GM12875 (cell line): Measurements from ENCODE around the gene HIGD1C.

Experiments used
- H3K4me3 ChIP-seq: one replicate; pipeline ENCODE4 v1.5.1; 2011; ENCODE audit warnings: low read depth, low read length, control low read depth
- TF ChIP-seq, protein P1 (sequence below): IDR thresholded peaks from 2 replicates; pipeline ENCODE4 v1.5.1; 2011; ENCODE audit warnings: low read depth, mild to moderate bottlenecking, control low read depth, inconsistent platforms, low read length, moderate library complexity, borderline replicate concordance; ENCODE audit not compliant: insufficient read depth

HIGD1C gene

DNA sequence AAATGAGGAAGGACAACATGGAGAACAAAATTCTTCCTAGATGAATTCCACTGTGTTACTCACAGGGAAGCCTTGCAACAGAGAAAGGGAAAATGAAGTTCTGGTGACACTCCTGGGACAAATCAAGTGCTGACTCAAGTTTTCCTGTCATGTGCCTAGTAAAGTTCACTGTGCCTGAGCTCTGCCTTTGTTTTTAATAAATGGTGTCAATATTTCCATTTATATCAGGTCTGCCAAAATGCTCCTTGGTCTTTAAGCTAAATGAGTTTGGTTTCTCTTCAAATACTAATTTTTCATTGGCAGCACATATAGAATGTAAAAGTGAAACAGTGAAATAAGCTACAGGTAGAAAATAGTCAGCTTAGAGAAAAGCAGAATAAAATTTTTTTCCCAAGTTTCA is 33.0 kb downstream of the HIGD1C start:
- TF ChIP-seq, protein P1, sequence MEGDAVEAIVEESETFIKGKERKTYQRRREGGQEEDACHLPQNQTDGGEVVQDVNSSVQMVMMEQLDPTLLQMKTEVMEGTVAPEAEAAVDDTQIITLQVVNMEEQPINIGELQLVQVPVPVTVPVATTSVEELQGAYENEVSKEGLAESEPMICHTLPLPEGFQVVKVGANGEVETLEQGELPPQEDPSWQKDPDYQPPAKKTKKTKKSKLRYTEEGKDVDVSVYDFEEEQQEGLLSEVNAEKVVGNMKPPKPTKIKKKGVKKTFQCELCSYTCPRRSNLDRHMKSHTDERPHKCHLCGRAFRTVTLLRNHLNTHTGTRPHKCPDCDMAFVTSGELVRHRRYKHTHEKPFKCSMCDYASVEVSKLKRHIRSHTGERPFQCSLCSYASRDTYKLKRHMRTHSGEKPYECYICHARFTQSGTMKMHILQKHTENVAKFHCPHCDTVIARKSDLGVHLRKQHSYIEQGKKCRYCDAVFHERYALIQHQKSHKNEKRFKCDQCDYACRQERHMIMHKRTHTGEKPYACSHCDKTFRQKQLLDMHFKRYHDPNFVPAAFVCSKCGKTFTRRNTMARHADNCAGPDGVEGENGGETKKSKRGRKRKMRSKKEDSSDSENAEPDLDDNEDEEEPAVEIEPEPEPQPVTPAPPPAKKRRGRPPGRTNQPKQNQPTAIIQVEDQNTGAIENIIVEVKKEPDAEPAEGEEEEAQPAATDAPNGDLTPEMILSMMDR: no peak
- H3K4me3 ChIP-seq: no peak overlapping the region

DNA sequence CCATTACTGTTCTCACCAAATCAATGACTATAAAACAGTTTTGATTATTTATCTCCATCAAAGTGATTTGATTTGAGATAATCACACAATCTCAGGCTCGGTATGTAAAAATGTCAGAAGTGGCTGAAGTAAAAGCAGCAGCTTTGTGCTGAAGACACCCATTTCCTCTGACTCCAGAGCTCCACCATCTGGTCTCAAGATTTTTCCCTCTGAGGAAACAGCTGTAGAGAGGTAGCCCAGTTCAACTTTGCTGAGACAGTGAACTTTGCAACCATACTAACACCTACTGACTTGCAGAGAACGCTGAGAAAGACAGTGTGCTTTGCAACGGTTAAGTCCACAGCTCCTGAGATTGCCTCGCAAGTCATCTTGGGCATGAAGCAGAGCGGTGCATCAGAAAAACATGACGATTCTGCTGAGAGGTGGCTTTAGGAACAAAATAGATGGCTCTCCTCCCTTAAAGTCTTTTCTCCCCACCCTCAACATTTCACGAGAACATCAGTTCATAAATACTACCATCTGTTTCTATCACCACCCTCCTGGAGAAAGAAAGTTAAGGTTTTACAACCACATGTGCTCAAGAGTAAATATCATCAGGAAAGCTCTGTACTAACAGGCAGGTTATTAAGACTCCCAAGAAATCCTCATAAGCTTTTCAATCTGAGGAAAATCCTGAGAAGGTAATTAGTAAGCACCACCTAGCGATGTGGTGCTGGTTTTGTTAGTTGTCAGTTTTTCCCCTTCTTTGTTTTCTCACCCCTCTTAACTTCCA is 34.8 kb downstream of the HIGD1C start:
- TF ChIP-seq, protein P1: peak; percentile 45
- H3K4me3 ChIP-seq: no peak overlapping the region

- TF ChIP-seq, protein P1: no peak
Measured at GRCh38 chr12:50988051-50988450, 35.7 kb downstream of the HIGD1C start.

DNA sequence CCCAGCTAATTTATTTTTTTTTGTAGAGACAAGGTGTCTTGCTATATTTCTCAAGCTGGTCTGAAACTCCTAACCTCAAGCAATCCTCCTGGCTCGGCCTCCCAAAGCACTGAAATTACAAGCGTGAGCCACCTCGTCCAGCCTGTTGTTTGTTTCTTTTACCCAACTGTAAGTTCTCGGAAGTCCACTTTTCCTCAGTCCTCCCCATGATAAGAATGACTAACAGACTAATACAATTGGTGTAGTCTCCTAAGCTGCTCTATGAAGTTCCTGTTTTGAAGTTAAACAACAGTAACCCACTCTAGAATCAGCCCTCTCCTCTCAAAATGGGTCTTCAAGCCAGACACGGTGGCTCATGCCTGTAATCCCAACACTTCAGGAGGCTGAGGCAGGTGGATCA is 36.5 kb downstream of the HIGD1C start:
- TF ChIP-seq, protein P1: no peak
- no peak overlapping the region for H3K4me3 ChIP-seq

More at GRCh38 chr12:50988051-50988450, 35.7 kb downstream of the HIGD1C start:
- no peak overlapping the region for H3K4me3 ChIP-seq

DNA sequence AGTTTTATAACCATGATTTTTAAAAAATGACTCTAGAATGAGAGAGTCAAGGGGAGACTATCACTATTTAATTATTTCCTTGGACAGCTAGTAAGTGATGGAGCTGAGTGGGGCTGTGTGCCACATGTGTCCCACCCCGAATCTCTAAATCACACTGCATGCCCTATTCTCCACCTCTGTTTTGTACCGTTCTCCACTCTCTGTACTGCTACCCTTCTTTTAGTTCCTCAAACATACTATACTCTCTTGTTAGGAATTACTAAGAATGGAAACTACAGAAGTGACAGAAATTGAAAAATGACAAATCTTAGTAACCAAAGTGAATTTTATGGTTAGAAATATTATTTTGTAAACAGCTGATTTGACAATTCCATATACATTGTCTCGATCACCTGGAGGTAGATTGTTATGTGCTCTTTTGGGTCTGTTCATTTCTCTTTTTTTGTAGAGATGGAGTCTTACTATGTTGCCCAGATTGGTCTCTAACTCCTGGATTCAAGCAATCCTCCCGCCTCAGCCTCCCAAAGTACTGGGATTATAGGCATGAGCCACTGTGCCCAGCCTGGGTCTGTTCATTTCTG is 37.9 kb downstream of the HIGD1C start:
- TF ChIP-seq, protein P1: no peak
- no peak overlapping the region for H3K4me3 ChIP-seq

DNA sequence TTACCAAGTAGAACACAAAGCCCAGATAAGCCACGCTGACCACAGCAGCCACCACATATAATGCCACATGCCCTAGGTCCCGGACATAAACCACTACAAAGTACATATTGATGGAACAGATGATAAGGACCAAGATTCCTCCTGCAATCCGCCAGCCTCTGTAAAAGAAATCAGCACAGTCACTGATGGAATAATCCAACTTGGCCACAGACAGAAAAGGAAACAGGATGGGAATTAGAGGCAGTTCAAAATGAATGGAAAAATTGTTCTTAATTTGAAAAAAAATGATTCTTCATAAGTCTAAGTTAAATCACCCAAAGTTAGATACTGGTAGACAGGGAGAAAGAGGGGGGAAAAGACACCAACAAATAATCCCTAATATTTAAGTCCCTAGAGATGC is 38.4 kb downstream of the HIGD1C start:
- no peak overlapping the region for H3K4me3 ChIP-seq
- TF ChIP-seq, protein P1: no peak

DNA sequence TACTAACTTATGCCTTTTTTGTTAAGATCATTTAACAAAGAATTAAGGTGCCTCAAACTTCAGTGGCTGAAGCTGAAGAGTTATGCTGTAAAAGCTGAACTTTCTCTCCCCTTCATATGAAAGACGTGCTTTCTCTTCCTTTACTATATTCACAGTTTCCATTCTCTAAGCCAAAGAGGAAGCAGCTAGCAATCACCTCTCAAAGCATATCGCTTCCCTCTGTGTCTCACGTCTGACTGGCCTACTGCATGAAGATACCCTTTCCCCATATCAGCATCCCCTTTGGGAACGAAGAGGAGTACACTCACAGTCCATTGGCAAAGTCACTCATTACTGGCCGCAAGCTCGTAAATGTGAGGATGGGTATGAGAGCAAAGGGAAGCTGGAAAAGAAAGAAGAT is 38.9 kb downstream of the HIGD1C start:
- no peak overlapping the region for H3K4me3 ChIP-seq

More for the DNA sequence above, 38.9 kb downstream of the HIGD1C start:
- TF ChIP-seq, protein P1: no peak
